HEK293 (cell line): ENCODE measurements around the gene ATG101.

Experiments
- CTCF ChIA-PET: fragments of 350-600 bp; formaldehyde crosslinking; extraction: SDS; loops from one replicate; lab custom pipeline; 2021; ENCODE audit warnings: antibody characterized with exemption; lab: Yijun Ruan, JAX
- POLR2A ChIA-PET: fragments of 300-600 bp; formaldehyde crosslinking; extraction: SDS; loops from one replicate; lab custom pipeline; 2020; ENCODE audit warnings: antibody characterized with exemption, inconsistent platforms; lab: Yijun Ruan, JAX
- H3K27ac ChIP-seq: fragments of 200-500 bp; sonication (Bioruptor generic); 2 replicates; pipeline ENCODE4 v1.5.1; 2014; ENCODE audit warnings: low read depth, low read length, control low read depth, inconsistent platforms; ENCODE audit errors: extremely low read depth
- H3K36me3 ChIP-seq, 2 experiments: fragments of 200-500 bp in 1 of 2; sonication (Bioruptor generic) in 1 of 2; 1 replicate in 1 of 2; 2 replicates in 1 of 2; pipeline ENCODE4 v1.5.1; 2014 to 2017; ENCODE audit warnings: inconsistent platforms in 2 of 2, low read length in 2 of 2; ENCODE audit not compliant: control insufficient read depth in 2 of 2, insufficient read depth in 1 of 2
- H3K4me1 ChIP-seq: fragments of 200-500 bp; sonication (Bioruptor generic); 2 replicates; pipeline ENCODE4 v1.5.1; 2014; ENCODE audit warnings: mild to moderate bottlenecking, low read length, inconsistent platforms; ENCODE audit not compliant: control insufficient read depth, insufficient read depth
- H3K4me3 ChIP-seq: 2 replicates; pipeline ENCODE4 v1.5.1; 2011; ENCODE audit warnings: low read depth, mild to moderate bottlenecking, control low read depth, low read length, moderate library complexity
- H3K9me3 ChIP-seq: fragments of 200-500 bp; sonication (Bioruptor generic); 2 replicates; pipeline ENCODE4 v1.5.1; 2014; ENCODE audit warnings: low read depth, low read length, inconsistent platforms; ENCODE audit not compliant: control insufficient read depth, insufficient read depth
- EGR2 ChIP-seq: fragments of 450-650 bp; formaldehyde crosslinking; IDR thresholded peaks from 2 replicates; pipeline ENCODE4 v1.5.1; 2016; ENCODE audit warnings: low read depth, missing biosample characterization, missing genetic modification characterization
- HOXC10 ChIP-seq: sonication (generic); formaldehyde crosslinking; IDR thresholded peaks from 2 replicates; pipeline ENCODE4 v1.8.1; 2023; ENCODE audit warnings: mild to moderate bottlenecking, missing genetic modification reagents
- MYNN ChIP-seq: fragments of 450-650 bp; formaldehyde crosslinking; IDR thresholded peaks from 2 replicates; pipeline ENCODE4 v1.5.1; 2016; ENCODE audit warnings: missing biosample characterization, missing genetic modification characterization, borderline replicate concordance
- MZF1 ChIP-seq: fragments of 450-650 bp; formaldehyde crosslinking; IDR thresholded peaks from 2 replicates; pipeline ENCODE4 v1.5.1; 2017; ENCODE audit warnings: missing biosample characterization, missing genetic modification characterization, borderline replicate concordance
- SP2 ChIP-seq: fragments of 450-650 bp; formaldehyde crosslinking; IDR thresholded peaks from 2 replicates; pipeline ENCODE4 v1.5.1; 2016; ENCODE audit warnings: missing biosample characterization, missing genetic modification characterization
- ZFHX2 ChIP-seq: fragments of 450-650 bp; formaldehyde crosslinking; conservative IDR thresholded peaks from 2 replicates; pipeline ENCODE4 v1.5.1; 2016; ENCODE audit warnings: missing biosample characterization, missing genetic modification characterization
- ZFP41 ChIP-seq: fragments of 450-650 bp; formaldehyde crosslinking; IDR thresholded peaks from 2 replicates; pipeline ENCODE4 v1.5.1; 2016; ENCODE audit warnings: missing biosample characterization, missing genetic modification characterization, borderline replicate concordance
- ZNF146 ChIP-seq: fragments of 450-650 bp; formaldehyde crosslinking; IDR thresholded peaks from 2 replicates; pipeline ENCODE4 v1.5.1; 2016; ENCODE audit warnings: missing biosample characterization, missing genetic modification characterization
- ZNF2 ChIP-seq: fragments of 450-650 bp; formaldehyde crosslinking; IDR thresholded peaks from 2 replicates; pipeline ENCODE4 v1.5.1; 2016; ENCODE audit warnings: missing biosample characterization, missing genetic modification characterization
- ZNF341 ChIP-seq: fragments of 450-650 bp; formaldehyde crosslinking; IDR thresholded peaks from 2 replicates; pipeline ENCODE4; 2016; ENCODE audit warnings: low read depth, missing biosample characterization, missing genetic modification characterization
- ZNF529 ChIP-seq: fragments of 450-650 bp; formaldehyde crosslinking; IDR thresholded peaks from 2 replicates; pipeline ENCODE4 v1.5.1; 2017; ENCODE audit warnings: missing genetic modification characterization, missing biosample characterization; ENCODE audit not compliant: insufficient replicate concordance
- ZNF585B ChIP-seq: fragments of 450-650 bp; formaldehyde crosslinking; IDR thresholded peaks from 2 replicates; pipeline ENCODE4 v1.5.1; 2016; ENCODE audit warnings: missing biosample characterization, missing genetic modification characterization
- ZNF624 ChIP-seq: fragments of 450-650 bp; formaldehyde crosslinking; IDR thresholded peaks from 2 replicates; pipeline ENCODE4 v1.5.1; 2017; ENCODE audit warnings: missing biosample characterization, missing genetic modification characterization
- ZNF664 ChIP-seq: fragments of 450-650 bp; formaldehyde crosslinking; IDR thresholded peaks from 2 replicates; pipeline ENCODE4 v1.5.1; 2016; ENCODE audit warnings: missing biosample characterization, missing genetic modification characterization
- ZNF777 ChIP-seq: fragments of 450-650 bp; formaldehyde crosslinking; IDR thresholded peaks from 2 replicates; pipeline ENCODE4 v1.5.1; 2017; ENCODE audit warnings: missing biosample characterization, missing genetic modification characterization, borderline replicate concordance
- ZSCAN23 ChIP-seq: fragments of 450-650 bp; formaldehyde crosslinking; IDR thresholded peaks from 2 replicates; pipeline ENCODE4 v1.5.1; 2016; ENCODE audit warnings: missing biosample characterization, missing genetic modification characterization
- TF ChIP-seq, protein P1 (sequence below): sonication (generic); formaldehyde crosslinking; IDR thresholded peaks from 2 replicates; pipeline ENCODE4 v1.8.1; 2022; ENCODE audit warnings: mild to moderate bottlenecking, moderate library complexity, missing genetic modification reagents
- TF ChIP-seq, protein P2 (sequence below): fragments of 450-650 bp; formaldehyde crosslinking; IDR thresholded peaks from 2 replicates; pipeline ENCODE4 v1.5.1; 2016; ENCODE audit warnings: missing biosample characterization, missing genetic modification characterization
- TF ChIP-seq, protein P3 (sequence below): fragments of 450-650 bp; formaldehyde crosslinking; IDR thresholded peaks from 2 replicates; pipeline ENCODE4 v1.5.1; 2016; ENCODE audit warnings: missing biosample characterization, missing genetic modification characterization, low read depth

The ATG101 gene

DNA sequence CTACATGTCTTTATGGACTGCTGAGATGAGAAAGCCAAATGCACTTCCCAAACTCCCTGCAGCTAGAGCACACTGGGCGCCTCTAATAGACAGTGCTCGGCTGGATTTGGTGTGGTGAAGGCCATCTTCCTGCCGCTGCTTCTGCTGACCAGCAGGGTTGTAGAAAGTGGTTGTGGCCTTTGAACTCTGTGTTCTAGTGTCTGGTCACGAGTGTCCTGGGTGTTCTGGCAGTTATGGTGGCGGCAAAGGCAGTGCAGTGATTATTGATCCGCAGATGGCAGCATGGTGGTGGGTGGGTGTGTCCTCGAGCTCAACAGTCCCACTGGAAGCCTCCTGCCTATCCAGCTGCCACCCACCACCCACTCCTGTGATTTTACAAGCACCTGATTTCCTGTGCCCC, 53.1 kb downstream of the ATG101 start:
- CTCF ChIA-PET, result interaction anchor here (0.6 to 5.8 kb wide), 12 partner anchors 12 to 161 kb away, joined by 3 to 91 read pairs (median 4); no protein-coding TSS in a partner anchor
- Histone ChIP-seq H3K36me3 (no peaks in the 10 kb centered on the region), H3K27ac (no peak overlapping the region), H3K4me1 (peaks cover 6% of the 10 kb centered on the region; the same call in 1 of the 2 replicates), H3K4me3 (no peak overlapping the region), H3K9me3 (no peaks in the 10 kb centered on the region)
- TF ChIP-seq ZNF624 (tag by site-specific recombination) (no peak), ZFHX2 (tag by site-specific recombination) (peak; percentile 42), ZNF2 (tag by site-specific recombination) (no peak), EGR2 (tag by site-specific recombination) (0 out of 2 replicates have a peak, but pooled peaks have one; percentile 11), ZNF777 (tag by site-specific recombination) (no peak), ZNF529 (tag by site-specific recombination) (no peak)
- TF ChIP-seq, protein P1, sequence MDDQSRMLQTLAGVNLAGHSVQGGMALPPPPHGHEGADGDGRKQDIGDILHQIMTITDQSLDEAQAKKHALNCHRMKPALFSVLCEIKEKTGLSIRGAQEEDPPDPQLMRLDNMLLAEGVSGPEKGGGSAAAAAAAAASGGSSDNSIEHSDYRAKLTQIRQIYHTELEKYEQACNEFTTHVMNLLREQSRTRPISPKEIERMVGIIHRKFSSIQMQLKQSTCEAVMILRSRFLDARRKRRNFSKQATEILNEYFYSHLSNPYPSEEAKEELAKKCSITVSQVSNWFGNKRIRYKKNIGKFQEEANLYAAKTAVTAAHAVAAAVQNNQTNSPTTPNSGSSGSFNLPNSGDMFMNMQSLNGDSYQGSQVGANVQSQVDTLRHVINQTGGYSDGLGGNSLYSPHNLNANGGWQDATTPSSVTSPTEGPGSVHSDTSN, result no peak
- POLR2A ChIA-PET, result interaction anchor here (1.0 kb wide), 1 partner anchor 79 kb away, joined by 3 read pairs; no protein-coding TSS in a partner anchor

DNA sequence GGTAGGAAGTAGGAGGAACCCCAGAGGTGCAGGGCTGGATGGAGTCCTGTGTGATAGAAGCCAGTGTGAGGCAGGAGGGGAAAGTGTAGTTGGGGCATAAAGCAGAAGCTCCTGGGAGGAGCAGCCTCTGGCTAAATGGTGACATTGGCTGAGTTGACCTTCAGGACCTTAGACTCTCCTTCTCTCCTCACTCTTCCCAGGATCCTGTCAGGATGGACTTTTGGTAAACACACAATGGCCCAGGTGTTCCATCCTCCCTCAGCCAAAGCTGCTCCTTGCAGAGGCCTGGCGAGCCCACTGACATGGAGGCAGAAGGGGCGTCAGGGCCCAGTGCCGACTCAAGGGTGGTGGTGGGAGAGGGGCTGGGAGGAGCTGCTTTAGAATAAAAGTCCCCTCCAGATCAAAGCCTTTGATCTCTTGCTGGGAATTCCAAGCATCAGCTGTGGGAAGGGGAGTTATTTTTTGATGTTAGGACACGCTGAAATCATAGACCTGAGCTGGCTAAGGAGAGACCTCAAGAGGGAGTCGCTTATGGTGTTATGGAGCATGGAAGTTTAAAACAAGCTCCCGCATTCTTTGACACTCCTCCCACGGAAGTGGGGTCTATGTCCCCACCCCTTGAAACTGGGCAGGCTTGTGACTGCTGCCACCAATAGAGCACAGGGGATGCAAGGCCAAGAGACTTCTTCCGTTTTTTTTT, 53.9 kb downstream of the ATG101 start:
- ChIA-PET CTCF (interaction anchor here (0.6 to 5.8 kb wide), 19 partner anchors 9 to 1071 kb away, joined by 3 to 91 read pairs (median 4); no protein-coding TSS in a partner anchor), POLR2A (interaction anchor here (1.0 kb wide), 1 partner anchor 80 kb away, joined by 3 read pairs; no protein-coding TSS in a partner anchor)
- H3K36me3 ChIP-seq, result no peaks in the 10 kb centered on the region
- no peaks in the 10 kb centered on the region for H3K9me3 ChIP-seq
- no peak overlapping the region for H3K27ac ChIP-seq
- TF ChIP-seq ZNF341 (tag by site-specific recombination) (no peak), MYNN (tag by site-specific recombination) (0 out of 2 replicates have a peak, but pooled peaks have one; percentile 27)
- no peak overlapping the region for H3K4me3 ChIP-seq
- H3K4me1 ChIP-seq, result peaks cover 6% of the 10 kb centered on the region; the same call in 1 of the 2 replicates

DNA sequence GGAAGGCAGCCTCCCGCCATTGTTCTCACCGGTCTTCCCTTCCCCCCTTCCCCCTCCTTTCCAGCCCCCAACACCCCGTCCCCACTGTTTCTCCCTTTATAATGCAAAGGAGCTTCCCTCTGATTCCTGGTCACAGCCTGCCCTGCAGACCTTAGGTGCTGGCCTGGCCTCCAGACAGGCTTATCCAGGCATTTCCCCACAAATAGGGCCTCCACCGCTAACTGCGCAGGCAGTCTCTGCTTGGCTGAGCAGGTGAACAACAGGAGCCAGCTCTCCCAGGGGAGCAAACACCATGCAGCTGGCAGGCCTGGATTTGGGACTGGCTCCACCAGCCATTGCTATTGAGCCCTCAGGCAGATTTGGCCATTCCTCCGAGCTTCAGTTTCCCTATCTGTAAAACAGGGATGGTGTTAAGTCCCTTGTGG, 55.7 kb downstream of the ATG101 start:
- no peak for TF ChIP-seq HOXC10 (CRISPR knock-in tag)
- TF ChIP-seq ZNF664 (tag by site-specific recombination), result no peak
- no peak for TF ChIP-seq MZF1 (tag by site-specific recombination)
- no peak for TF ChIP-seq ZFP41 (tag by site-specific recombination)
- TF ChIP-seq, protein P2, sequence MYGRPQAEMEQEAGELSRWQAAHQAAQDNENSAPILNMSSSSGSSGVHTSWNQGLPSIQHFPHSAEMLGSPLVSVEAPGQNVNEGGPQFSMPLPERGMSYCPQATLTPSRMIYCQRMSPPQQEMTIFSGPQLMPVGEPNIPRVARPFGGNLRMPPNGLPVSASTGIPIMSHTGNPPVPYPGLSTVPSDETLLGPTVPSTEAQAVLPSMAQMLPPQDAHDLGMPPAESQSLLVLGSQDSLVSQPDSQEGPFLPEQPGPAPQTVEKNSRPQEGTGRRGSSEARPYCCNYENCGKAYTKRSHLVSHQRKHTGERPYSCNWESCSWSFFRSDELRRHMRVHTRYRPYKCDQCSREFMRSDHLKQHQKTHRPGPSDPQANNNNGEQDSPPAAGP (tag by site-specific recombination), result no peak
- no peak for TF ChIP-seq SP2 (tag by site-specific recombination)
- TF ChIP-seq, protein P3, sequence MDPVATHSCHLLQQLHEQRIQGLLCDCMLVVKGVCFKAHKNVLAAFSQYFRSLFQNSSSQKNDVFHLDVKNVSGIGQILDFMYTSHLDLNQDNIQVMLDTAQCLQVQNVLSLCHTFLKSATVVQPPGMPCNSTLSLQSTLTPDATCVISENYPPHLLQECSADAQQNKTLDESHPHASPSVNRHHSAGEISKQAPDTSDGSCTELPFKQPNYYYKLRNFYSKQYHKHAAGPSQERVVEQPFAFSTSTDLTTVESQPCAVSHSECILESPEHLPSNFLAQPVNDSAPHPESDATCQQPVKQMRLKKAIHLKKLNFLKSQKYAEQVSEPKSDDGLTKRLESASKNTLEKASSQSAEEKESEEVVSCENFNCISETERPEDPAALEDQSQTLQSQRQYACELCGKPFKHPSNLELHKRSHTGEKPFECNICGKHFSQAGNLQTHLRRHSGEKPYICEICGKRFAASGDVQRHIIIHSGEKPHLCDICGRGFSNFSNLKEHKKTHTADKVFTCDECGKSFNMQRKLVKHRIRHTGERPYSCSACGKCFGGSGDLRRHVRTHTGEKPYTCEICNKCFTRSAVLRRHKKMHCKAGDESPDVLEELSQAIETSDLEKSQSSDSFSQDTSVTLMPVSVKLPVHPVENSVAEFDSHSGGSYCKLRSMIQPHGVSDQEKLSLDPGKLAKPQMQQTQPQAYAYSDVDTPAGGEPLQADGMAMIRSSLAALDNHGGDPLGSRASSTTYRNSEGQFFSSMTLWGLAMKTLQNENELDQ (tag by site-specific recombination), result no peak
- TF ChIP-seq ZSCAN23 (tag by site-specific recombination), result no peak
- TF ChIP-seq ZNF585B, result no peak
- TF ChIP-seq ZNF146 (tag by site-specific recombination), result no peak
- POLR2A ChIA-PET, result no interaction called here
- H3K36me3 ChIP-seq, result no peaks in the 10 kb centered on the region
- no peak overlapping the region for H3K4me3 ChIP-seq
- CTCF ChIA-PET, result interaction anchor here (0.6 to 5.8 kb wide), 10 partner anchors 9 to 1419 kb away, joined by 3 to 91 read pairs (median 4); no protein-coding TSS in a partner anchor
- no peak overlapping the region for H3K27ac ChIP-seq
- peaks cover 6% of the 10 kb centered on the region; the same call in 1 of the 2 replicates for H3K4me1 ChIP-seq
- H3K9me3 ChIP-seq, result no peaks in the 10 kb centered on the region
